22Rv1 (cell line): Measurements from ENCODE around the gene IMMP2L.

Source experiments
- ZFX ChIP-seq: fragments of 450-650 bp; IDR thresholded peaks from 2 replicates; pipeline ENCODE4 v1.6.1; 2017; ENCODE audit warnings: antibody characterized with exemption, borderline replicate concordance
- TF ChIP-seq, protein P1 (sequence below): fragments of 450-650 bp; IDR thresholded peaks from 2 replicates; pipeline ENCODE4 v1.5.1; 2017; ENCODE audit warnings: mild to moderate bottlenecking

DNA sequence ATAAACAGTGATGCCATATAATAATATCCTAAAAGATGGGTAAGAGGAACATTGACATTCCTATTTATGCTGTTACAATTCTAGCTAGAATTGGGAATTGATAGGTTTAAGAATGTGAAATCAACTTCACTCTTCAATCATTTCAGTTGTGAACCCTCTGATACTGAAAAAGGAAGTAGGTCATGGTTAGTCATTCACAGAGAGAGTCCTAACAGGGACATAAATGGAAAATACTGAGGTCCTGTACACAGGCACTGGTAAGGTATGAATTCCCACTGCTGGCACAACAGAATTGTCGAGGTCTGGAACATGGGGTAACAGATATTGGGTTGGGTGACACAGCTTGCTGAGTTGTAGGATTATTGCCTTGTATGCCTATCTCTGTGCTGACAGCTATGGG is 760.8 kb downstream of the IMMP2L start:
- TF ChIP-seq, protein P1, sequence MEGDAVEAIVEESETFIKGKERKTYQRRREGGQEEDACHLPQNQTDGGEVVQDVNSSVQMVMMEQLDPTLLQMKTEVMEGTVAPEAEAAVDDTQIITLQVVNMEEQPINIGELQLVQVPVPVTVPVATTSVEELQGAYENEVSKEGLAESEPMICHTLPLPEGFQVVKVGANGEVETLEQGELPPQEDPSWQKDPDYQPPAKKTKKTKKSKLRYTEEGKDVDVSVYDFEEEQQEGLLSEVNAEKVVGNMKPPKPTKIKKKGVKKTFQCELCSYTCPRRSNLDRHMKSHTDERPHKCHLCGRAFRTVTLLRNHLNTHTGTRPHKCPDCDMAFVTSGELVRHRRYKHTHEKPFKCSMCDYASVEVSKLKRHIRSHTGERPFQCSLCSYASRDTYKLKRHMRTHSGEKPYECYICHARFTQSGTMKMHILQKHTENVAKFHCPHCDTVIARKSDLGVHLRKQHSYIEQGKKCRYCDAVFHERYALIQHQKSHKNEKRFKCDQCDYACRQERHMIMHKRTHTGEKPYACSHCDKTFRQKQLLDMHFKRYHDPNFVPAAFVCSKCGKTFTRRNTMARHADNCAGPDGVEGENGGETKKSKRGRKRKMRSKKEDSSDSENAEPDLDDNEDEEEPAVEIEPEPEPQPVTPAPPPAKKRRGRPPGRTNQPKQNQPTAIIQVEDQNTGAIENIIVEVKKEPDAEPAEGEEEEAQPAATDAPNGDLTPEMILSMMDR: no peak
- no peak for TF ChIP-seq ZFX
